Astrocyte of the cerebellum (primary cell): ENCODE data around the gene NACC2.
A peak's percentile ranks its signal among the peaks of the same experiment; 100 is the strongest.

Experiments used
- DNase-seq: peaks from one replicate; pipeline ENCODE4 v3.0.0-alpha.2; 2011; ENCODE audit warnings: low read depth
- H3K4me3 ChIP-seq: 2 replicates; pipeline ENCODE4 v1.5.1; 2011; ENCODE audit warnings: mild to moderate bottlenecking, low read depth, low read length, moderate library complexity
- in situ Hi-C: cut with HindIII; loops from 2 replicates; pipeline ENCODE4 v1.10.0; 2017; ENCODE audit warnings: low sequenced_read_pairs
- TF ChIP-seq, protein P1 (sequence below): IDR thresholded peaks from 2 replicates; pipeline ENCODE4 v1.5.1; 2012; ENCODE audit warnings: low read length, low read depth, moderate library complexity, mild to moderate bottlenecking; ENCODE audit errors: missing control alignments

Gene NACC2

DNA sequence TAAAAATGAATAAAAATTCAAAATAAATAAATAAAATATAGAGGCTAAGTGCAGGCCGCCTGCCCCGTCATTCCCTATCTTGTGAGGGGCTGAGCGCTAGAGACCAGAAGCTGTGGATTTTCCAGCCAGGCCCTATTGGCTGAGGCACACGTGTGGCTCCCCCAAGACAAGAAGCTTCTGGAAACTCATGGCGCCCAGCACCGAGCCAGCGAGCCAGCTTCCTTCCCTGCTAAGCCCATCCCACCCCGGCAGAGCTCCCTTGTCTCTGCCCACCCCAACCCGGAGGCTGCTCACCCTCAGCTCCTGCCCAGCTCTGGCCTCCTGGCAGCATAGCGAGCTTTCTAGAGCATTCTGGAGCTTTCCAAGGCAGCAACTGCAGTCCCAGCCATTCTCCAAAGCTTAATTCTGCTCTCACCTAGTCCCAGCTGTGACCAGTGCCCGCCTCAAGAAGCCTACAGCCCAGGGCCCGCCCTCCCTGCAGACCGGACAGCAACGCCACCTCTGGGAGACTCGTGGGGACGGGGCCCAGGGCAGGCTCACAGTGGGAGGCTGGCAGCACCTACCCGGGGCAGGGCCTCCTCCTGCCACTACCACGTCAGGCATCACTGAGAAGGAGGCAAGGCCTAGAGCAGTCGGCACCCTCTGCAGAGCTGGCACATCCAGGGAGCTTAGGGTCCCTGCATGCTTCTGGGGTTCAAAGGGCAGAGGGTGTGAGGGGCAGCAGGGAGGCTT lies 46.8 kb upstream of the NACC2 start:
- in situ Hi-C loops: no loop called here
- TF ChIP-seq, protein P1, sequence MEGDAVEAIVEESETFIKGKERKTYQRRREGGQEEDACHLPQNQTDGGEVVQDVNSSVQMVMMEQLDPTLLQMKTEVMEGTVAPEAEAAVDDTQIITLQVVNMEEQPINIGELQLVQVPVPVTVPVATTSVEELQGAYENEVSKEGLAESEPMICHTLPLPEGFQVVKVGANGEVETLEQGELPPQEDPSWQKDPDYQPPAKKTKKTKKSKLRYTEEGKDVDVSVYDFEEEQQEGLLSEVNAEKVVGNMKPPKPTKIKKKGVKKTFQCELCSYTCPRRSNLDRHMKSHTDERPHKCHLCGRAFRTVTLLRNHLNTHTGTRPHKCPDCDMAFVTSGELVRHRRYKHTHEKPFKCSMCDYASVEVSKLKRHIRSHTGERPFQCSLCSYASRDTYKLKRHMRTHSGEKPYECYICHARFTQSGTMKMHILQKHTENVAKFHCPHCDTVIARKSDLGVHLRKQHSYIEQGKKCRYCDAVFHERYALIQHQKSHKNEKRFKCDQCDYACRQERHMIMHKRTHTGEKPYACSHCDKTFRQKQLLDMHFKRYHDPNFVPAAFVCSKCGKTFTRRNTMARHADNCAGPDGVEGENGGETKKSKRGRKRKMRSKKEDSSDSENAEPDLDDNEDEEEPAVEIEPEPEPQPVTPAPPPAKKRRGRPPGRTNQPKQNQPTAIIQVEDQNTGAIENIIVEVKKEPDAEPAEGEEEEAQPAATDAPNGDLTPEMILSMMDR: no peak
- DNase-seq: no peak
- H3K4me3 ChIP-seq: no peak overlapping the region

DNA sequence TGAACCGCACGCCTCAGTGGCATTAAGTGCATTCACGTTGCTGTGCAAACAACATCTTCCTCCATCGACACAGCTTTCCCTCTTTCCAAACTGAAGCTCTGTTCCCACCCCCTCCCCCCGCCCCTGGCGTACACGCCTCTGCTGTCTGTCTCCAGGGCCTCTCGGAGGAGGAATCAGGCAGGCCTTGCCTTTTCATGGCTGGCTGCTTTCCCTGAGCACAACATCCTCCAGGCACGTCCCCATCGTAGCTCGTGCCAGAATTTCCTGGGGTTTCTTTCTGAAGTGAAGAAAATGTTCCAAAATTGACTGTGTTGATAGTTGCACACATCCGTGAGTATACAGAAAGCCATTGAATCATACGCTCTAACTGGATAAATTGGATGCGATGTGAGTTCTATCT lies 45.9 kb upstream of the NACC2 start:
- in situ Hi-C loops: no loop called here
- TF ChIP-seq, protein P1: no peak
- H3K4me3 ChIP-seq: no peak overlapping the region
- no peak for DNase-seq

DNA sequence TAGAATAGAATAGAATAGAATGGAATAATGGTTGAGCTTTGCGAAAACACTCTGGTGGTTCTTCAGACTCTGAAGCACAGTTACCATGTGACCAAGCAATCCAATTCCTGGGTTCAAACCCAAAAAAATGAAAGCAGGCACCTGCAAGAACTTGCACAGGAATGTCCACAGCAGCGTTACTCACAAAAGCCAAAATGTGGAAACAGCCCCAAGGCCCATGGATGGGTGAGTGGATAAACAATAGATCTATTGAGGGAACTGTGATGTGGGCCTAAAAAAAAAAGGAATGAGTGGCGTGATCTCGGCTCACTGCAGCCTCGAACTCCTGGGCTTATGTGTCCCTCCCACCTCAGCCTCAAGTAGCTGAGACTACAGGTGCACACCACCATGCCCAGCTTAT lies 45.0 kb upstream of the NACC2 start:
- H3K4me3 ChIP-seq: no peak overlapping the region
- no peak for DNase-seq
- in situ Hi-C loops: no loop called here
- TF ChIP-seq, protein P1: no peak

DNA sequence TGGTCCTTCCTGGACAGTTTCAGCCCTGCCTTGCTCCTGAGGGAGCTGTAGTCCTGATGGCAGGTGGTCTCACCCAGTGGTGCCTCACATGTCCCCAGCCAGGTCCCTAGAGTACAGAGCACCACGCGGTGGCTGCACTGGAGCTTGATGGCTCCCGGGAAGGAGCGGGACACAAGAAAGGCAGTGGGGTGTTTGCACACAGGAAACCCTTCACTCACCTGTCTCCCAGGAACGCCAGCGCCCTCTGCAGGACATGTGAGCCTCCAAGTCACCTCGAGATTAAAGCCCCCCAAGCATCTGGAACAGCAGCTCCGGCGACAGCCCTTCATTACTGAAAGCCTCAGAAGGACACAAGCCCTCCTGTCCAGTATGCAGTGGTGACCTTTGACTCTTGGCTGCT lies 43.5 kb upstream of the NACC2 start:
- TF ChIP-seq, protein P1: peak; percentile 47
- no peak for DNase-seq
- in situ Hi-C loops: loop anchor here (5.0 kb wide), 4 partner anchors 54 to 161 kb away; no protein-coding TSS in a partner anchor

DNA sequence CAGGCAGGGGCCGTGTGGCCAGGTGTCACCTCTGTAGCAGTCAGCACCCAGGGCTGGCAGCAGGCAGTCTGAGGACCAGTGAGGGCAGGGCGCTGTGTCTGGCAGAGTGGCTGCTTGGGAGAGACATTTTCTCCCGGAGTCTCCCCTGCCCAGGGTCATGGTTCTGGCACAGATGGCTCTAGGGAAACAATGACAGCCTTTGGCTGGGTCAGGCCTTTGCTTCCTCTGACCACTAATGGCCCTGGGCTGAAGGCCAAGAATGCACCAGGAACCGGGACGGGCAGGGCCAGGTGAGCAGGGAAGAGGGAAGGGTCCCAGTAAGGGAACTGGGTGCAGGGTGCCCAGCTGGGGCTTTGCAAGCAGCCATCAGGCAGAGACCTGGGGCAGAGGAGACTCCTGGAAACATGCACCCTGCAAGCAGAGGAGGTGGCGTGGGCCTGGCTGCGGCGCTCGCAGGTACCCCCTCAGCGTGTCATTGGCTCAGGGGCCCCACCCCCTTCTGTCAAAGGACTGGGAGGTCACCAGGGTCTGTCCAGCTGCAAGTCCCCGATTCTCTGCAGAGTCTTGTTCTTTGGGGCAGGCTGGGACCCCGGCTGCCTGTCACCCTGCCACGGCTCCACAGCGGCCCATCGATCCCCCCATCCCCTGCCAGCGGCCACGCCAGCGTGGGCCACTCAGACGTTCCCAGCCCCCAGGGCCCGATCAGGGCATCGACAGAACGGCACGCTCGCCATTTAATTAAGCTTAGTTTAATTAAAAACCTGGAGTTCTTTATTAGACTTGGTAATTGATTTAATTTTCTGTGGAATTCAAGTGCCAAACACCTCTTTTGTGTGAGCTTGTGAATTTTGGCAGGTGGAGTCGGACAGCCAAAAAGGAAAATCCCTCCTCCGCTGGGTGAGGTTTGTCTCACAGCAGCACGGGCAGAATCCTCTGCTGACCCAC lies 42.5 kb upstream of the NACC2 start:
- no peak for DNase-seq
- in situ Hi-C loops: loop anchor here (5.0 kb wide), 4 partner anchors 55 to 160 kb away; no protein-coding TSS in a partner anchor
- TF ChIP-seq, protein P1: no peak

More for the DNA sequence above, 43.5 kb upstream of the NACC2 start:
- H3K4me3 ChIP-seq: no peak overlapping the region

DNA sequence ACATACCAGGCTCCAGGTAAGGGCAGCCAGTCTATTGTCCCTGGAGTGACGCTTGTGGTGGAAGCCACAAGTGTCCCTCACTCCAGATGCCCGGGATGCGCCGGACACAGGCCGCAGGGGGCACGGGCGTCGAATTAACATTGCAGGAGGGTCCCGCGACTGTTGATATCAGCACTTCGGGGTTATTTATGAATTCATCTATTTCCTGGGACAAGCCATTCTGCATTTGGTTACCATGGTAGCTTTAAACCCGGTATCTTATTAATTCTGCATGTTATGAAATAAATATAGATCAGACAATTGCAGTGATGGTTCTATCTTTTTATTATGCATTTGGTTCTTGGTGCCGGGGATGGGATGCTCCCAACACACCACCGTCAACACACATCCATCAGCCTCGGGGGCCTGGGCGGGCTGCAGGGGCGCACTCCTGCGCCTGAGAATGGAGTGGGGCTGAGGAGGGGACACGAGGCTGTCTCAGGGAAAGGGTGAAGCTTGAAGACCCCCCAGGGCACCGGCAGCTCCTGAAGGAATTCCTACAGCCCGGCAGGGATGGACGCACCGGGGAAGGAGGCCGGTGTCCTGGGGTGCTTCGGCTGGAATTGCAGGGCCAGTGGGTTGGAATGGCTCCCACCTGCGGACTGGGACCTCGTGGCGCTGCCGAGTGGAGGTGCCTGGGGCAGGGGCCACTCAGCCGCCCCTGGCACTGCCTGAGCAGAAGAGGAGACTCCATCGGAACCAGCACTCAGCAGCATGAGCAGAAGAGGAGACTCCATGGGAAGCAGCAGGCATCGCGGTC lies 41.2 kb upstream of the NACC2 start:
- H3K4me3 ChIP-seq: no peak overlapping the region
- TF ChIP-seq, protein P1: no peak
- DNase-seq: no peak
- in situ Hi-C loops: loop anchor here (5.0 kb wide), 4 partner anchors 56 to 159 kb away; no protein-coding TSS in a partner anchor

More for the DNA sequence above, 42.5 kb upstream of the NACC2 start:
- H3K4me3 ChIP-seq: no peak overlapping the region
